BLaER1 (cell line): ENCODE results near the gene ATP6V0C.

Source experiments
- H3K27ac ChIP-seq: shearing (Covaris generic); formaldehyde crosslinking; 2 replicates; pipeline ENCODE4 v1.8.1; 2022
- H3K27me3 ChIP-seq: shearing (Covaris generic); formaldehyde crosslinking; 2 replicates; pipeline ENCODE4 v1.8.1; 2022
- H3K36me3 ChIP-seq: shearing (Covaris generic); formaldehyde crosslinking; 2 replicates; pipeline ENCODE4 v1.8.1; 2022
- H3K4me1 ChIP-seq: shearing (Covaris generic); formaldehyde crosslinking; 2 replicates; pipeline ENCODE4 v1.8.1; 2022
- H3K4me2 ChIP-seq: shearing (Covaris generic); formaldehyde crosslinking; 2 replicates; pipeline ENCODE4 v1.8.1; 2022
- H3K4me3 ChIP-seq: shearing (Covaris generic); formaldehyde crosslinking; 2 replicates; pipeline ENCODE4 v1.8.1; 2022
- H3K9ac ChIP-seq: shearing (Covaris generic); formaldehyde crosslinking; 2 replicates; pipeline ENCODE4 v1.8.1; 2022
- H3K9me3 ChIP-seq: shearing (Covaris generic); formaldehyde crosslinking; 2 replicates; pipeline ENCODE4 v1.8.1; 2022
- H4K20me1 ChIP-seq: shearing (Covaris generic); formaldehyde crosslinking; 2 replicates; pipeline ENCODE4 v1.8.1; 2022
- Cebpa-rat ChIP-seq: shearing (Covaris generic); IDR thresholded peaks from 2 replicates; pipeline ENCODE4 v1.8.1; 2022

ATP6V0C gene

GRCh38 chr16:2516391-2517240 is 2.9 kb downstream of the ATP6V0C start:
- H3K27me3 ChIP-seq, result no peaks in the 10 kb centered on the region
- H3K4me3 ChIP-seq, result no peak overlapping the region
- H3K4me2 ChIP-seq, result peak overlapping the region; percentile 100
- no peaks in the 10 kb centered on the region for H3K9me3 ChIP-seq
- 0 out of 2 replicates have a peak overlapping the region, but pooled peaks have one; percentile 24 for H3K27ac ChIP-seq
- H4K20me1 ChIP-seq, result peaks cover 63% of the 10 kb centered on the region
- peaks cover 27% of the 10 kb centered on the region for H3K36me3 ChIP-seq
- peak overlapping the region; percentile 98; the same call in 1 of the 2 replicates for H3K9ac ChIP-seq
- no peak for TF ChIP-seq Cebpa-rat
- H3K4me1 ChIP-seq, result peaks cover 64% of the 10 kb centered on the region

GRCh38 chr16:2517954-2518605 is 4.3 kb downstream of the ATP6V0C start:
- Histone ChIP-seq H3K9me3 (no peaks in the 10 kb centered on the region), H3K36me3 (peaks cover 40% of the 10 kb centered on the region), H3K4me3 (no peak overlapping the region), H3K27me3 (no peaks in the 10 kb centered on the region), H4K20me1 (peaks cover 65% of the 10 kb centered on the region), H3K4me2 (0 out of 2 replicates have a peak overlapping the region, but pooled peaks have one; percentile 3), H3K27ac (no peak overlapping the region), H3K9ac (peak overlapping the region; percentile 60; the same call in 1 of the 2 replicates), H3K4me1 (peaks cover 52% of the 10 kb centered on the region)
- no peak for TF ChIP-seq Cebpa-rat

GRCh38 chr16:2518823-2519710 is 5.3 kb downstream of the ATP6V0C start:
- peak overlapping the region; percentile 54 for H3K4me2 ChIP-seq
- H3K4me1 ChIP-seq, result peaks cover 48% of the 10 kb centered on the region
- no peak for TF ChIP-seq Cebpa-rat
- peaks cover 49% of the 10 kb centered on the region for H3K36me3 ChIP-seq
- no peak overlapping the region for H3K27ac ChIP-seq
- H3K9me3 ChIP-seq, result no peaks in the 10 kb centered on the region
- peaks cover 75% of the 10 kb centered on the region for H4K20me1 ChIP-seq
- no peaks in the 10 kb centered on the region for H3K27me3 ChIP-seq
- H3K9ac ChIP-seq, result 0 out of 2 replicates have a peak overlapping the region, but pooled peaks have one; percentile 10
- H3K4me3 ChIP-seq, result no peak overlapping the region

GRCh38 chr16:2519711-2520080 is 5.9 kb downstream of the ATP6V0C start:
- Histone ChIP-seq H3K9me3 (no peaks in the 10 kb centered on the region), H4K20me1 (peaks cover 78% of the 10 kb centered on the region), H3K27ac (no peak overlapping the region)

GRCh38 chr16:2520097-2520783 is 6.5 kb downstream of the ATP6V0C start, which contains the start of gene AMDHD2:
TSS of gene AMDHD2 (plus strand) at chr16:2520371. CDS start at chr16:2520459, 88 bp downstream.
- Histone ChIP-seq H3K9ac (peak within 1 kb of the TSS; percentile 83), H3K9me3 (no peaks in the 10 kb centered on the region), H3K4me3 (peak within 1 kb of the TSS; percentile 74), H4K20me1 (peaks cover 73% of the 10 kb centered on the region), H3K27ac (peak within 1 kb of the TSS; percentile 73), H3K4me1 (peaks cover 42% of the 10 kb centered on the region), H3K4me2 (peak within 1 kb of the TSS; percentile 95), H3K36me3 (peaks cover 61% of the 10 kb centered on the region), H3K27me3 (no peaks in the 10 kb centered on the region)
- no peak for TF ChIP-seq Cebpa-rat

More at GRCh38 chr16:2519711-2520080, 5.9 kb downstream of the ATP6V0C start:
- H3K9ac ChIP-seq, result 0 out of 2 replicates have a peak overlapping the region, but pooled peaks have one; percentile 10
- H3K36me3 ChIP-seq, result peaks cover 56% of the 10 kb centered on the region
- H3K4me3 ChIP-seq, result 0 out of 2 replicates have a peak overlapping the region, but pooled peaks have one; percentile 74
- peak overlapping the region; percentile 54 for H3K4me2 ChIP-seq
- no peaks in the 10 kb centered on the region for H3K27me3 ChIP-seq
- H3K4me1 ChIP-seq, result peaks cover 48% of the 10 kb centered on the region
- no peak for TF ChIP-seq Cebpa-rat

GRCh38 chr16:2520784-2521531 is 7.2 kb downstream of the ATP6V0C start:
- Histone ChIP-seq H3K4me2 (peak overlapping the region; percentile 95), H4K20me1 (peaks cover 66% of the 10 kb centered on the region), H3K9ac (peak overlapping the region; percentile 83), H3K27ac (peak overlapping the region; percentile 73), H3K4me3 (peak overlapping the region; percentile 74), H3K36me3 (peaks cover 68% of the 10 kb centered on the region), H3K9me3 (no peaks in the 10 kb centered on the region), H3K4me1 (peaks cover 35% of the 10 kb centered on the region), H3K27me3 (no peaks in the 10 kb centered on the region)
- no peak for TF ChIP-seq Cebpa-rat

GRCh38 chr16:2523801-2524231 is 10.1 kb downstream of the ATP6V0C start:
- H3K27ac ChIP-seq, result no peak overlapping the region
- no peaks in the 10 kb centered on the region for H3K9me3 ChIP-seq
- peaks cover 77% of the 10 kb centered on the region for H3K36me3 ChIP-seq
- H3K27me3 ChIP-seq, result no peaks in the 10 kb centered on the region
- no peak overlapping the region for H3K4me3 ChIP-seq
- no peak for TF ChIP-seq Cebpa-rat
- no peak overlapping the region for H3K4me2 ChIP-seq
- peaks cover 19% of the 10 kb centered on the region for H3K4me1 ChIP-seq
- peaks cover 42% of the 10 kb centered on the region for H4K20me1 ChIP-seq
- H3K9ac ChIP-seq, result no peak overlapping the region

- Histone ChIP-seq H3K9ac (no peak overlapping the region), H3K9me3 (no peaks in the 10 kb centered on the region), H3K4me2 (no peak overlapping the region), H3K27me3 (no peaks in the 10 kb centered on the region), H4K20me1 (peaks cover 36% of the 10 kb centered on the region), H3K4me3 (no peak overlapping the region), H3K27ac (no peak overlapping the region), H3K4me1 (peaks cover 13% of the 10 kb centered on the region), H3K36me3 (peaks cover 77% of the 10 kb centered on the region)
- TF ChIP-seq Cebpa-rat, result no peak
Observed at GRCh38 chr16:2524339-2524938, 10.7 kb downstream of the ATP6V0C start.
